HL-60 (cell line): ENCODE measurements around the gene CCDC71L.

Experiments
- POLR2AphosphoS5 ChIP-seq: IDR thresholded peaks from 2 replicates; pipeline ENCODE4 v1.6.1; 2012; ENCODE audit warnings: low read depth
- TF ChIP-seq, protein P1 (sequence below): IDR thresholded peaks from one replicate; pipeline ENCODE4 v1.5.1; 2011; ENCODE audit warnings: low read length, control low read depth, inconsistent platforms; ENCODE audit not compliant: insufficient read depth

DNA sequence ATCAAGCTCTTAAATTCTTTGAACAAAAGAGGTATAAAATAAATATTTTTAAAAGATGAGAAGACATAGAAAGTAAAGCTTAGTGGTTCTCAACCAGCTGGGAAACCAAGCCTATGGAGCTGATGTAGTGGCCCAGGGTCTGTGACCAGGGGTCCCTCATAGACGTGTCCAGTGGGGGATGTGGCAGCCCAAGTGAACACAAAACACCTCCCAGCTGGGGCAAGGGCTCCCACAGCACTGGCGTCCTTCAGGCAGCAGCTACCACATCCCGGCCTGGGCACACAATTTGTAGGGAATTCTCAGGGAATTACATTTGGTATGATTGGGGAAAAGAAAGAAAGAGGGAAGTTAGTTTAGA is 17.8 kb upstream of the CCDC71L start:
- TF ChIP-seq, protein P1, sequence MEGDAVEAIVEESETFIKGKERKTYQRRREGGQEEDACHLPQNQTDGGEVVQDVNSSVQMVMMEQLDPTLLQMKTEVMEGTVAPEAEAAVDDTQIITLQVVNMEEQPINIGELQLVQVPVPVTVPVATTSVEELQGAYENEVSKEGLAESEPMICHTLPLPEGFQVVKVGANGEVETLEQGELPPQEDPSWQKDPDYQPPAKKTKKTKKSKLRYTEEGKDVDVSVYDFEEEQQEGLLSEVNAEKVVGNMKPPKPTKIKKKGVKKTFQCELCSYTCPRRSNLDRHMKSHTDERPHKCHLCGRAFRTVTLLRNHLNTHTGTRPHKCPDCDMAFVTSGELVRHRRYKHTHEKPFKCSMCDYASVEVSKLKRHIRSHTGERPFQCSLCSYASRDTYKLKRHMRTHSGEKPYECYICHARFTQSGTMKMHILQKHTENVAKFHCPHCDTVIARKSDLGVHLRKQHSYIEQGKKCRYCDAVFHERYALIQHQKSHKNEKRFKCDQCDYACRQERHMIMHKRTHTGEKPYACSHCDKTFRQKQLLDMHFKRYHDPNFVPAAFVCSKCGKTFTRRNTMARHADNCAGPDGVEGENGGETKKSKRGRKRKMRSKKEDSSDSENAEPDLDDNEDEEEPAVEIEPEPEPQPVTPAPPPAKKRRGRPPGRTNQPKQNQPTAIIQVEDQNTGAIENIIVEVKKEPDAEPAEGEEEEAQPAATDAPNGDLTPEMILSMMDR = no peak
- no peak for TF ChIP-seq POLR2AphosphoS5
